SK-N-MC (cell line): ENCODE data around the gene EPHB4.
"Not testable (repeated sequence)": the region's sequence is repeated elsewhere in the genome, so short reads cannot be mapped to it uniquely, and the experiment has no call there.

Experiments
- DNase-seq: peaks from one replicate; pipeline ENCODE4 v3.0.0-alpha.2; 2011; ENCODE audit warnings: low read depth, low spot score
- H3K27ac ChIP-seq: fragments of 200-600 bp; sonication (generic); 2 replicates; pipeline ENCODE4 v1.5.1; 2016; ENCODE audit warnings: mixed run types
- H3K36me3 ChIP-seq: fragments of 200-600 bp; sonication (generic); 2 replicates; pipeline ENCODE4 v1.6.1; 2017; ENCODE audit warnings: antibody characterized with exemption, low read length, mixed read lengths; ENCODE audit not compliant: insufficient read depth
- H3K4me3 ChIP-seq: fragments of 200-600 bp; sonication (generic); 2 replicates; pipeline ENCODE4 v1.5.1; 2016
- H3K9ac ChIP-seq: fragments of 200-600 bp; sonication (generic); 2 replicates; pipeline ENCODE4 v1.8.0; 2017; ENCODE audit warnings: mixed run types, mixed read lengths; ENCODE audit not compliant: insufficient read length
- H3K9me3 ChIP-seq: fragments of 200-600 bp; sonication (generic); 2 replicates; pipeline ENCODE4 v1.6.1; 2017; ENCODE audit warnings: low read depth, mild to moderate bottlenecking, antibody characterized with exemption, low read length, moderate library complexity, mixed read lengths
- EZH2 ChIP-seq: fragments of 200-600 bp; sonication (generic); IDR thresholded peaks from one replicate; pipeline ENCODE4 v1.6.1; 2017; ENCODE audit warnings: antibody characterized with exemption
- FOXP2 ChIP-seq: optimal IDR thresholded peaks from 2 replicates; pipeline ENCODE3; 2011; ENCODE audit warnings: mild to moderate bottlenecking, moderate library complexity; ENCODE audit not compliant: insufficient read depth; ENCODE audit errors: extremely low read length, control extremely low read depth
- POLR2AphosphoS5 ChIP-seq: IDR thresholded peaks from 2 replicates; pipeline ENCODE4 v1.6.1; 2012; ENCODE audit warnings: mild to moderate bottlenecking, low read depth, low read length, borderline replicate concordance

The EPHB4 gene

GRCh38 chr7:100856871-100857282, 29.6 kb upstream of the EPHB4 start:
- H3K9me3 ChIP-seq = no peaks in the 10 kb centered on the region
- TF ChIP-seq FOXP2 = no peak
- no peak overlapping the region for H3K27ac ChIP-seq
- H3K36me3 ChIP-seq = no peaks in the 10 kb centered on the region
- H3K9ac ChIP-seq = no peak overlapping the region
- no peak for DNase-seq
- no peak overlapping the region for H3K4me3 ChIP-seq

DNA sequence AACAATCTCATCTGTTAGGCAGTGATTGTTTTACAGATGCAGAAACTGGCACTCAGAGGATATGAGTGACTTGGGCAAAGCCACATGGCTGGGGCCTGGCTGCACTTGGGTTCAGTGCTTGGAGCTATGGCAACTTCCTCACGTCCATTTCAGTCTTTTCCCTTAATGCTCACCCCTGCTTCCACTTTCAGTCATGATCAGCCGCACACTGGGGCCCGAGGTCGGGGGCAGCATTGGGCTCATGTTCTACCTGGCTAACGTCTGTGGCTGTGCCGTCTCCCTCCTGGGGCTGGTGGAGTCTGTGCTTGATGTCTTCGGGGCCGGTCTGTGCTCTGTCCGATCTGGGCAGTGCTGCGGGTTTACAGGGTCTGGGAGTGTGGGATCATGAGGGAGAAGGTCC, 28.2 kb upstream of the EPHB4 start:
- TF ChIP-seq EZH2 (no peak), FOXP2 (no peak), POLR2AphosphoS5 (no peak)
- Histone ChIP-seq H3K4me3 (no peak overlapping the region), H3K9ac (no peak overlapping the region), H3K36me3 (no peaks in the 10 kb centered on the region), H3K9me3 (no peaks in the 10 kb centered on the region), H3K27ac (no peak overlapping the region)
- no peak for DNase-seq

- H3K36me3 ChIP-seq, H3K9me3 ChIP-seq, H3K27ac ChIP-seq, H3K9ac ChIP-seq, DNase-seq, H3K4me3 ChIP-seq: not testable (repeated sequence)
These were observed 27.6 kb upstream of the EPHB4 start for GRCh38 chr7:100854899-100855298.

GRCh38 chr7:100854146-100854895, 27.0 kb upstream of the EPHB4 start:
- TF ChIP-seq EZH2 = no peak
- no peak for TF ChIP-seq POLR2AphosphoS5
- TF ChIP-seq FOXP2 = no peak
- Histone ChIP-seq H3K4me3 (no peak overlapping the region), H3K36me3 (no peaks in the 10 kb centered on the region), H3K27ac (no peak overlapping the region), H3K9me3 (no peaks in the 10 kb centered on the region), H3K9ac (no peak overlapping the region)
- DNase-seq = no peak

DNA sequence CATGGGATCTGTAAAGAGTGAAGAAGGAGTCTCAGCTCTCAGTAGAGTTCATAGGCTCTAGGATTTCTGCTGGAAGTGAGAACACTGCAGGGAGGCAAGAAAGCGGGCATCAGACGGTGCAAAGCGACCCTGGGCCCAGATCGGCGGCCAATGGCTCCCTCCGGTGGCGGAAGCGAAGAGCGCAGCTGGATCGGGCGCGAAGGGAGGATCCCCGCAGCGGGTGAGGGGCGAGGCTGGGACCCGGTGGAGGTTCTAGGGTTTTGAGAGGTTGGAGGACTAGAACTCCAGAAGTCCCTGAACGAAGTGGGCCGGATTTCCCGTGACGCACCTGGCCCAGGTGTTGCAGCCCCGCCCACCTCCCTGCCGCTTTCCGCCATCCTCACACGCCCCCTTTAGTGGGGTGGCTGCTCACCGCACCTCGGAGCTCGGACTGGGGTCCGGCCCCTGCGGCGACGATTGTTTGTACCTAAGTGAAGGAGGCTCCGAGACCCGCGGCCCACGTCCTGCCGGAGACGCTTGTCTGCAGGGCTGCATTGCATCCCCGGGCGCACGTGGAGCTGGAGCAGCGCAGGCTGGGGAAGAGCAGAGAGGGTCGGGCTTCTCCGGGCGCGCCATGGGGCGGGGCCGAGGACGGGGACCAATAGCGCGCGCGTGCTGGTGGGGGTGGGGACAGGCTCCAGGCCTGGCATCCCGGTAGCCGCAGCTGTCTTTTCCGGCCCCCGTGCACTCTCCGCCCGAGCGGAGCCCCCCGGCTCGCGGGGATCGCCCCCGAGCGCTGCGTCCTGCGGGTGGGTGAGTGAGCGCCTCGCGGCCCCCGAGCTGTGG, 24.9 kb upstream of the EPHB4 start, which contains the start of gene SLC12A9:
Gene SLC12A9, plus strand, starts transcription at position 666 of the 825 bp plus-strand sequence. CDS start 1,485 bp downstream, outside the sequence.
- Histone ChIP-seq H3K9ac (peak within 1 kb of the TSS; percentile 73), H3K27ac (no peak within 1 kb of the TSS), H3K9me3 (no peaks in the 10 kb centered on the region), H3K4me3 (peak within 1 kb of the TSS; percentile 87), H3K36me3 (no peaks in the 10 kb centered on the region)
- TF ChIP-seq EZH2 = no peak
- TF ChIP-seq POLR2AphosphoS5 = peak; percentile 76; the same call in 1 of the 2 replicates
- no peak for DNase-seq

GRCh38 chr7:100847360-100847759, 20.0 kb upstream of the EPHB4 start:
- no peak for DNase-seq
- no peaks in the 10 kb centered on the region for H3K9me3 ChIP-seq
- TF ChIP-seq EZH2 = no peak
- no peak overlapping the region for H3K9ac ChIP-seq
- no peaks in the 10 kb centered on the region for H3K36me3 ChIP-seq
- H3K4me3 ChIP-seq = no peak overlapping the region
- H3K27ac ChIP-seq = no peak overlapping the region

DNA sequence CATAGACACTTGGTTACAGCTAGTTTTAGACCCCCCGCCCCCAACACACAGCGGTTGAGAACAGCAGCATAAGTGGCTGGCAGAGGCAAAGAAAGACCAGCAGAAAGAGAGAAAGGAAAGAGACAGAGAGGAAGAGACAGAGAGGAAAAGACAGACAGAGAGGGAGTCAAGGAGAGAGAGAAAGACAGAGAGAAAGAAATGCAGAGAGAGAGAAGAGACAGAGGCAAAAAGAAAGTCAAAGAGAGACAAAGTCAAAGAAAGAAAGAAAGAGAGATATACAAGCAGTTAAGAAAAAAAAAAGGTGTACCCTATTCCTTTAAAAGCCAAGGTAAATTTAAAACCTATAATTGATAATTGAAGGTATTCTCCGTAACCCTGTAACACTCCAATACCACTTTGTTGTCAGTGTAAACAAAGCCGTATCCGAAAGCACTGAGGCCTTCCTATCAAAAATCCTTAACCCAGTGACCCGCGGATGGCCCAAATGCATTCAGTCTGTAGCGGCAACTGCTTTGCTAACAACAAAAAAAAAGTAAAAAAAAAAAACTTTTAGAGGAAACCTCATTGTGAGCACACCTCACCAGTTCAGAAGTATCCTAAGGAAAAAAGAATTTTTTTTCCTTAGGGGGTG, 13.3 kb upstream of the EPHB4 start:
- H3K36me3 ChIP-seq = no peaks in the 10 kb centered on the region
- peak overlapping the region; percentile 5 for H3K4me3 ChIP-seq
- TF ChIP-seq POLR2AphosphoS5 (no peak), FOXP2 (no peak), EZH2 (no peak)
- peak overlapping the region; percentile 82 for H3K27ac ChIP-seq
- peak overlapping the region; percentile 46 for H3K9ac ChIP-seq
- no peaks in the 10 kb centered on the region for H3K9me3 ChIP-seq
- no peak for DNase-seq

- H3K9ac ChIP-seq = no peak overlapping the region
- DNase-seq = no peak
- H3K36me3 ChIP-seq = no peaks in the 10 kb centered on the region
- TF ChIP-seq FOXP2 = no peak
- TF ChIP-seq EZH2 = no peak
- no peak for TF ChIP-seq POLR2AphosphoS5
- no peak overlapping the region for H3K27ac ChIP-seq
- no peak overlapping the region for H3K4me3 ChIP-seq
- H3K9me3 ChIP-seq = no peaks in the 10 kb centered on the region
These were observed 12.0 kb upstream of the EPHB4 start for GRCh38 chr7:100839361-100839760.
